SK-N-SH treated with all-trans-retinoic acid at 6 μM for 48 hours (cell line): ENCODE data around the gene ZBTB17.

Experiments used
- ESRRG ChIP-seq: fragments of 250-450 bp; sonication (Bioruptor Pico); IDR thresholded peaks from 2 replicates; pipeline ENCODE4 v1.6.1; 2021; ENCODE audit warnings: mild to moderate bottlenecking
- PPARA ChIP-seq: fragments of 250-450 bp; sonication (Bioruptor Pico); IDR thresholded peaks from 2 replicates; pipeline ENCODE4 v1.5.0; 2020; ENCODE audit warnings: mild to moderate bottlenecking, borderline replicate concordance
- RARB ChIP-seq: fragments of 250-450 bp; sonication (Bioruptor Pico); IDR thresholded peaks from 2 replicates; pipeline ENCODE4 v1.8.0; 2021; ENCODE audit warnings: mild to moderate bottlenecking, moderate library complexity
- SNAI2 ChIP-seq: fragments of 250-450 bp; sonication (Bioruptor Pico); IDR thresholded peaks from 2 replicates; pipeline ENCODE4 v1.5.0; 2020; ENCODE audit warnings: mild to moderate bottlenecking, moderate library complexity
- TCF4 ChIP-seq: fragments of 250-450 bp; sonication (Bioruptor Pico); IDR thresholded peaks from 2 replicates; pipeline ENCODE4 v1.8.0; 2021; ENCODE audit warnings: mild to moderate bottlenecking, moderate library complexity, borderline replicate concordance
- TOX ChIP-seq: fragments of 250-450 bp; sonication (Bioruptor Pico); IDR thresholded peaks from 2 replicates; pipeline ENCODE4 v1.8.0; 2021; ENCODE audit warnings: mild to moderate bottlenecking, moderate library complexity, borderline replicate concordance
- TF ChIP-seq, protein P1 (sequence below): fragments of 250-450 bp; sonication (Bioruptor Pico); IDR thresholded peaks from 2 replicates; pipeline ENCODE4 v1.8.0; 2020; ENCODE audit warnings: mild to moderate bottlenecking, moderate library complexity, borderline replicate concordance
- TF ChIP-seq, protein P2 (sequence below): fragments of 250-450 bp; sonication (Bioruptor Pico); IDR thresholded peaks from 2 replicates; pipeline ENCODE4 v1.8.0; 2021; ENCODE audit warnings: low read depth, mild to moderate bottlenecking, moderate library complexity, borderline replicate concordance
- TF ChIP-seq, protein P3 (sequence below): fragments of 250-450 bp; sonication (Bioruptor Pico); IDR thresholded peaks from 2 replicates; pipeline ENCODE4 v1.5.0; 2020; ENCODE audit warnings: mild to moderate bottlenecking, moderate library complexity
- TF ChIP-seq, protein P4 (sequence below): fragments of 250-450 bp; sonication (Bioruptor Pico); IDR thresholded peaks from 2 replicates; pipeline ENCODE4 v1.5.1; 2020; ENCODE audit warnings: low read depth, mild to moderate bottlenecking, moderate library complexity

DNA sequence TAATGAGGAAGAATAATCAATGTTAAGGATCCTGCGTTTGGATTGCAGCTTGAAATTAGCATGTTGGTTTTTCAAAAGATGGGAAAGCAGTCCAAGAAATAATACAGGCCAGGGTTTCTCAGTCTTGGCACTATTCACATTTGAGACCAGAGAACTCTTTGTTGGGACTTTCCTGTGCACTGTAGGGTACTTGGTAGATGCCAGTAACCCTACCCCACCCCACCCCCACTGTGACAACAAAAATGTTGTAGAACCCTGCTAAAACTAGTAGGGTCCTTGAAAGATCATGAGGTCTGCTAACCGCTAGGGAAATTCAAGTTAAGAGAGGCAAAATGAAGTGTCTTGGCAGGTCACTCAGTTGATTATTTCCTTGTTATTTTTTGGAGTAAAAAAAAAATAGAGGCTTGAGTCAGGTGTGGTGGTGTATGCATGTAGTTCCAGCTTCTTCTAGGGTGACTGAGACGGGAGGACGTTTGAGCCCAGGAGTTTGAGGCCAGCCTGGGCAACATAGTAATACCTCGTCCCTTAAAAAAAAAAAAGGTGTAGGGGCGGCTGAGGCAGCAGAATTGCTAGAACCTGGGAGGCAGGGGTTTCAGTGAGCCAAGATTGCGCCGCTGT, 75.1 kb downstream of the ZBTB17 start:
- TF ChIP-seq ESRRG (CRISPR knock-in tag) (no peak), SNAI2 (no peak), PPARA (no peak), TOX (CRISPR knock-in tag) (no peak), RARB (CRISPR knock-in tag) (no peak), TCF4 (CRISPR knock-in tag) (no peak)
- TF ChIP-seq, protein P1, sequence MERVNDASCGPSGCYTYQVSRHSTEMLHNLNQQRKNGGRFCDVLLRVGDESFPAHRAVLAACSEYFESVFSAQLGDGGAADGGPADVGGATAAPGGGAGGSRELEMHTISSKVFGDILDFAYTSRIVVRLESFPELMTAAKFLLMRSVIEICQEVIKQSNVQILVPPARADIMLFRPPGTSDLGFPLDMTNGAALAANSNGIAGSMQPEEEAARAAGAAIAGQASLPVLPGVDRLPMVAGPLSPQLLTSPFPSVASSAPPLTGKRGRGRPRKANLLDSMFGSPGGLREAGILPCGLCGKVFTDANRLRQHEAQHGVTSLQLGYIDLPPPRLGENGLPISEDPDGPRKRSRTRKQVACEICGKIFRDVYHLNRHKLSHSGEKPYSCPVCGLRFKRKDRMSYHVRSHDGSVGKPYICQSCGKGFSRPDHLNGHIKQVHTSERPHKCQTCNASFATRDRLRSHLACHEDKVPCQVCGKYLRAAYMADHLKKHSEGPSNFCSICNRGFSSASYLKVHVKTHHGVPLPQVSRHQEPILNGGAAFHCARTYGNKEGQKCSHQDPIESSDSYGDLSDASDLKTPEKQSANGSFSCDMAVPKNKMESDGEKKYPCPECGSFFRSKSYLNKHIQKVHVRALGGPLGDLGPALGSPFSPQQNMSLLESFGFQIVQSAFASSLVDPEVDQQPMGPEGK (CRISPR knock-in tag), result no peak
- TF ChIP-seq, protein P2, sequence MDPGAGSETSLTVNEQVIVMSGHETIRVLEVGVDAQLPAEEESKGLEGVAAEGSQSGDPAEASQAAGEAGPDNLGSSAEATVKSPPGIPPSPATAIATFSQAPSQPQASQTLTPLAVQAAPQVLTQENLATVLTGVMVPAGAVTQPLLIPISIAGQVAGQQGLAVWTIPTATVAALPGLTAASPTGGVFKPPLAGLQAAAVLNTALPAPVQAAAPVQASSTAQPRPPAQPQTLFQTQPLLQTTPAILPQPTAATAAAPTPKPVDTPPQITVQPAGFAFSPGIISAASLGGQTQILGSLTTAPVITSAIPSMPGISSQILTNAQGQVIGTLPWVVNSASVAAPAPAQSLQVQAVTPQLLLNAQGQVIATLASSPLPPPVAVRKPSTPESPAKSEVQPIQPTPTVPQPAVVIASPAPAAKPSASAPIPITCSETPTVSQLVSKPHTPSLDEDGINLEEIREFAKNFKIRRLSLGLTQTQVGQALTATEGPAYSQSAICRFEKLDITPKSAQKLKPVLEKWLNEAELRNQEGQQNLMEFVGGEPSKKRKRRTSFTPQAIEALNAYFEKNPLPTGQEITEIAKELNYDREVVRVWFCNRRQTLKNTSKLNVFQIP (CRISPR knock-in tag), result no peak
- TF ChIP-seq, protein P3, sequence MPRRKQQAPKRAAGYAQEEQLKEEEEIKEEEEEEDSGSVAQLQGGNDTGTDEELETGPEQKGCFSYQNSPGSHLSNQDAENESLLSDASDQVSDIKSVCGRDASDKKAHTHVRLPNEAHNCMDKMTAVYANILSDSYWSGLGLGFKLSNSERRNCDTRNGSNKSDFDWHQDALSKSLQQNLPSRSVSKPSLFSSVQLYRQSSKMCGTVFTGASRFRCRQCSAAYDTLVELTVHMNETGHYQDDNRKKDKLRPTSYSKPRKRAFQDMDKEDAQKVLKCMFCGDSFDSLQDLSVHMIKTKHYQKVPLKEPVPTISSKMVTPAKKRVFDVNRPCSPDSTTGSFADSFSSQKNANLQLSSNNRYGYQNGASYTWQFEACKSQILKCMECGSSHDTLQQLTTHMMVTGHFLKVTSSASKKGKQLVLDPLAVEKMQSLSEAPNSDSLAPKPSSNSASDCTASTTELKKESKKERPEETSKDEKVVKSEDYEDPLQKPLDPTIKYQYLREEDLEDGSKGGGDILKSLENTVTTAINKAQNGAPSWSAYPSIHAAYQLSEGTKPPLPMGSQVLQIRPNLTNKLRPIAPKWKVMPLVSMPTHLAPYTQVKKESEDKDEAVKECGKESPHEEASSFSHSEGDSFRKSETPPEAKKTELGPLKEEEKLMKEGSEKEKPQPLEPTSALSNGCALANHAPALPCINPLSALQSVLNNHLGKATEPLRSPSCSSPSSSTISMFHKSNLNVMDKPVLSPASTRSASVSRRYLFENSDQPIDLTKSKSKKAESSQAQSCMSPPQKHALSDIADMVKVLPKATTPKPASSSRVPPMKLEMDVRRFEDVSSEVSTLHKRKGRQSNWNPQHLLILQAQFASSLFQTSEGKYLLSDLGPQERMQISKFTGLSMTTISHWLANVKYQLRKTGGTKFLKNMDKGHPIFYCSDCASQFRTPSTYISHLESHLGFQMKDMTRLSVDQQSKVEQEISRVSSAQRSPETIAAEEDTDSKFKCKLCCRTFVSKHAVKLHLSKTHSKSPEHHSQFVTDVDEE (CRISPR knock-in tag), result no peak
- TF ChIP-seq, protein P4, sequence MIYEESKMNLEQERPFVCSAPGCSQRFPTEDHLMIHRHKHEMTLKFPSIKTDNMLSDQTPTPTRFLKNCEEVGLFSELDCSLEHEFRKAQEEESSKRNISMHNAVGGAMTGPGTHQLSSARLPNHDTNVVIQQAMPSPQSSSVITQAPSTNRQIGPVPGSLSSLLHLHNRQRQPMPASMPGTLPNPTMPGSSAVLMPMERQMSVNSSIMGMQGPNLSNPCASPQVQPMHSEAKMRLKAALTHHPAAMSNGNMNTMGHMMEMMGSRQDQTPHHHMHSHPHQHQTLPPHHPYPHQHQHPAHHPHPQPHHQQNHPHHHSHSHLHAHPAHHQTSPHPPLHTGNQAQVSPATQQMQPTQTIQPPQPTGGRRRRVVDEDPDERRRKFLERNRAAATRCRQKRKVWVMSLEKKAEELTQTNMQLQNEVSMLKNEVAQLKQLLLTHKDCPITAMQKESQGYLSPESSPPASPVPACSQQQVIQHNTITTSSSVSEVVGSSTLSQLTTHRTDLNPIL (CRISPR knock-in tag), result no peak
